ENCODE data around the gene RALGPS1. TPM values are rescaled to one million over a fixed set of nuclear protein-coding genes. Genes with fewer than 3 reads are reported as not detected.
A peak's percentile ranks its signal among the peaks of the same experiment; 100 is the strongest.

Gene RALGPS1
- total and polyA plus RNA-seq, 2 of the 13 experiments (the other 11 are each of a cell fraction or from before 2014, with no cell fraction given), result 3.7 to 6.5 TPM

DNA sequence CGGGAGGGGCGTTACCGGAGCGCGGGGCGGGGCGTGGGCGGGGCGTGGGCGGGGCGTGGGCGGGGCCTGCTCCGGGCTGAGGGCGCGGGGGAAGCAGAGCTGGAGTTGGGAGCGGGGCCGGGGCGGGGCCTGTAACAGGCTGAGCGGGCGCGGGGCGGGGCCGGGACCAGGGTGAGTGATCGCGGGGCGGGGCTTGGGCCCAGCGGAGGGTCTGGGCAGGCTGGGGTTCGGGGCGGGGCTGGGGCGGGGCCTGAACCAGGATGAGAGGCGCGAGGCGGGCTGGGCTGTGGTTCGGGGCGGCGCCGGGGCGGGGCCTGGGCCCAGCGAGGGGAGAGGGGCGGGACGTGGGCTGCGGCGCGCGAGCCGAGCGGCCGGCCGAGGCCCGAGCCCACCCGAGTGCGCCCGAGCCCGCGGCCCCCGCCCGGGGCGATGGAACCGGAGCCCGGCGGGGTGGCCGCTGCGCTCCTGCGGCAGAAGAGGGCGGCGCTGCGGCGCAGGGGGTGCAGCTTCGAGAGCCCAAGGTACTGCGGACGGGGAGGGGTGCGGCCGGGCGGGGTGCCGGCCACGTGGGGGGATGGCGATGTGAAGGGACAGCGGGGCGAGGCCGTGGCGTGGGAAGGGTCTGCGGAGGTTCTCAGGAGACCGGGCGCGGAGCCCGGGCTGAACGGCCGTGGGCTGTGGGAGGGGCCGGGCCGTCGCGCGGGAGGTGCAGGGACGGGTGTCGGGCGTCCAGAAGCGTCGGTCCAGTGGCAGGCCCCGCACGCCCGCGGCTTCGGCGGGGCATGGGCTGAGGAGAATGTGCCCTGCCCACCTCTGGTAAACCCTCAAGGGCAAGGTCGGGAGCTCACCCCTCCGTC is 310.5 kb downstream of the RALGPS1 start (continued):
- TF ChIP-seq, protein P1, sequence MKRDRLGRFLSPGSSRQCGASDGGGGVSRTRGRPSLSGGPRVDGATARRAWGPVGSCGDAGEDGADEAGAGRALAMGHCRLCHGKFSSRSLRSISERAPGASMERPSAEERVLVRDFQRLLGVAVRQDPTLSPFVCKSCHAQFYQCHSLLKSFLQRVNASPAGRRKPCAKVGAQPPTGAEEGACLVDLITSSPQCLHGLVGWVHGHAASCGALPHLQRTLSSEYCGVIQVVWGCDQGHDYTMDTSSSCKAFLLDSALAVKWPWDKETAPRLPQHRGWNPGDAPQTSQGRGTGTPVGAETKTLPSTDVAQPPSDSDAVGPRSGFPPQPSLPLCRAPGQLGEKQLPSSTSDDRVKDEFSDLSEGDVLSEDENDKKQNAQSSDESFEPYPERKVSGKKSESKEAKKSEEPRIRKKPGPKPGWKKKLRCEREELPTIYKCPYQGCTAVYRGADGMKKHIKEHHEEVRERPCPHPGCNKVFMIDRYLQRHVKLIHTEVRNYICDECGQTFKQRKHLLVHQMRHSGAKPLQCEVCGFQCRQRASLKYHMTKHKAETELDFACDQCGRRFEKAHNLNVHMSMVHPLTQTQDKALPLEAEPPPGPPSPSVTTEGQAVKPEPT (CRISPR knock-in tag; IDR thresholded peaks at IDR 0.05; ENCODE audit: low read depth), result no peak
- peak; percentile 24 for TF ChIP-seq HDAC1 (CRISPR knock-in tag; IDR thresholded peaks at IDR 0.05)
- no peak for TF ChIP-seq ZNF451 (CRISPR knock-in tag; IDR thresholded peaks at IDR 0.05)
- no peak for TF ChIP-seq ZFP36L2 (CRISPR knock-in tag; IDR thresholded peaks at IDR 0.05)
- TF ChIP-seq ZFAT (CRISPR knock-in tag; conservative IDR thresholded peaks at IDR 0.05), result no peak
- TF ChIP-seq, protein P2, sequence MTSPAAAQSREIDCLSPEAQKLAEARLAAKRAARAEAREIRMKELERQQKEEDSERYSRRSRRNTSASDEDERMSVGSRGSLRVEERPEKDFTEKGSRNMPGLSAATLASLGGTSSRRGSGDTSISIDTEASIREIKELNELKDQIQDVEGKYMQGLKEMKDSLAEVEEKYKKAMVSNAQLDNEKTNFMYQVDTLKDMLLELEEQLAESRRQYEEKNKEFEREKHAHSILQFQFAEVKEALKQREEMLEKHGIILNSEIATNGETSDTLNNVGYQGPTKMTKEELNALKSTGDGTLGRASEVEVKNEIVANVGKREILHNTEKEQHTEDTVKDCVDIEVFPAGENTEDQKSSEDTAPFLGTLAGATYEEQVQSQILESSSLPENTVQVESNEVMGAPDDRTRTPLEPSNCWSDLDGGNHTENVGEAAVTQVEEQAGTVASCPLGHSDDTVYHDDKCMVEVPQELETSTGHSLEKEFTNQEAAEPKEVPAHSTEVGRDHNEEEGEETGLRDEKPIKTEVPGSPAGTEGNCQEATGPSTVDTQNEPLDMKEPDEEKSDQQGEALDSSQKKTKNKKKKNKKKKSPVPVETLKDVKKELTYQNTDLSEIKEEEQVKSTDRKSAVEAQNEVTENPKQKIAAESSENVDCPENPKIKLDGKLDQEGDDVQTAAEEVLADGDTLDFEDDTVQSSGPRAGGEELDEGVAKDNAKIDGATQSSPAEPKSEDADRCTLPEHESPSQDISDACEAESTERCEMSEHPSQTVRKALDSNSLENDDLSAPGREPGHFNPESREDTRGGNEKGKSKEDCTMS (CRISPR knock-in tag; conservative IDR thresholded peaks at IDR 0.05), result no peak
- TF ChIP-seq, protein P3, sequence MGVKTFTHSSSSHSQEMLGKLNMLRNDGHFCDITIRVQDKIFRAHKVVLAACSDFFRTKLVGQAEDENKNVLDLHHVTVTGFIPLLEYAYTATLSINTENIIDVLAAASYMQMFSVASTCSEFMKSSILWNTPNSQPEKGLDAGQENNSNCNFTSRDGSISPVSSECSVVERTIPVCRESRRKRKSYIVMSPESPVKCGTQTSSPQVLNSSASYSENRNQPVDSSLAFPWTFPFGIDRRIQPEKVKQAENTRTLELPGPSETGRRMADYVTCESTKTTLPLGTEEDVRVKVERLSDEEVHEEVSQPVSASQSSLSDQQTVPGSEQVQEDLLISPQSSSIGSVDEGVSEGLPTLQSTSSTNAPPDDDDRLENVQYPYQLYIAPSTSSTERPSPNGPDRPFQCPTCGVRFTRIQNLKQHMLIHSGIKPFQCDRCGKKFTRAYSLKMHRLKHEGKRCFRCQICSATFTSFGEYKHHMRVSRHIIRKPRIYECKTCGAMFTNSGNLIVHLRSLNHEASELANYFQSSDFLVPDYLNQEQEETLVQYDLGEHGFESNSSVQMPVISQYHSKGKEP (CRISPR knock-in tag; IDR thresholded peaks at IDR 0.05), result 0 out of 2 replicates have a peak, but pooled peaks have one; percentile 40
- TF ChIP-seq, protein P4, sequence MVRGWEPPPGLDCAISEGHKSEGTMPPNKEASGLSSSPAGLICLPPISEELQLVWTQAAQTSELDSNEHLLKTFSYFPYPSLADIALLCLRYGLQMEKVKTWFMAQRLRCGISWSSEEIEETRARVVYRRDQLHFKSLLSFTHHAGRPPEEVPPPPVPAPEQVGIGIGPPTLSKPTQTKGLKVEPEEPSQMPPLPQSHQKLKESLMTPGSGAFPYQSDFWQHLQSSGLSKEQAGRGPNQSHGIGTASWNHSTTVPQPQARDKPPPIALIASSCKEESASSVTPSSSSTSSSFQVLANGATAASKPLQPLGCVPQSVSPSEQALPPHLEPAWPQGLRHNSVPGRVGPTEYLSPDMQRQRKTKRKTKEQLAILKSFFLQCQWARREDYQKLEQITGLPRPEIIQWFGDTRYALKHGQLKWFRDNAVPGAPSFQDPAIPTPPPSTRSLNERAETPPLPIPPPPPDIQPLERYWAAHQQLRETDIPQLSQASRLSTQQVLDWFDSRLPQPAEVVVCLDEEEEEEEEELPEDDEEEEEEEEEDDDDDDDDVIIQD (CRISPR knock-in tag; IDR thresholded peaks at IDR 0.05; ENCODE audit: low read depth), result no peak
- no peak for TF ChIP-seq BRD4 (CRISPR knock-in tag; IDR thresholded peaks at IDR 0.05)
- TF ChIP-seq, protein P5, sequence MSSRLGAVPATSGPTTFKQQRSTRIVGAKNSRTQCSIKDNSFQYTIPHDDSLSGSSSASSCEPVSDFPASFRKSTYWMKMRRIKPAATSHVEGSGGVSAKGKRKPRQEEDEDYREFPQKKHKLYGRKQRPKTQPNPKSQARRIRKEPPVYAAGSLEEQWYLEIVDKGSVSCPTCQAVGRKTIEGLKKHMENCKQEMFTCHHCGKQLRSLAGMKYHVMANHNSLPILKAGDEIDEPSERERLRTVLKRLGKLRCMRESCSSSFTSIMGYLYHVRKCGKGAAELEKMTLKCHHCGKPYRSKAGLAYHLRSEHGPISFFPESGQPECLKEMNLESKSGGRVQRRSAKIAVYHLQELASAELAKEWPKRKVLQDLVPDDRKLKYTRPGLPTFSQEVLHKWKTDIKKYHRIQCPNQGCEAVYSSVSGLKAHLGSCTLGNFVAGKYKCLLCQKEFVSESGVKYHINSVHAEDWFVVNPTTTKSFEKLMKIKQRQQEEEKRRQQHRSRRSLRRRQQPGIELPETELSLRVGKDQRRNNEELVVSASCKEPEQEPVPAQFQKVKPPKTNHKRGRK (CRISPR knock-in tag; IDR thresholded peaks at IDR 0.05), result no peak

Measured in HepG2 (cell line).